BE2C (cell line): ENCODE results near the gene POU2F2.

ENCODE experiments used
- DNase-seq: peaks from one replicate; pipeline ENCODE4 v3.0.0-alpha.2; 2020
- H3K27me3 ChIP-seq: fragments of 250-450 bp; sonication (Bioruptor Pico); 2 replicates; pipeline ENCODE4 v1.5.1; 2020; ENCODE audit warnings: mild to moderate bottlenecking
- H3K36me3 ChIP-seq: fragments of 250-450 bp; sonication (Bioruptor Pico); 2 replicates; pipeline ENCODE4 v1.5.1; 2020; ENCODE audit warnings: mild to moderate bottlenecking
- H3K4me1 ChIP-seq: fragments of 250-450 bp; sonication (Bioruptor Pico); 2 replicates; pipeline ENCODE4 v1.5.1; 2020
- H3K4me3 ChIP-seq: 2 replicates; pipeline ENCODE4 v1.5.1; 2011; ENCODE audit warnings: low read depth, low read length
- H3K9me3 ChIP-seq: fragments of 250-450 bp; sonication (Bioruptor Pico); 2 replicates; pipeline ENCODE4 v1.5.1; 2020
- CTCF ChIP-seq: IDR thresholded peaks from 2 replicates; pipeline ENCODE4 v1.5.1; 2012; ENCODE audit warnings: mild to moderate bottlenecking, low read depth, low read length

Gene POU2F2

GRCh38 chr19:42091300-42091699 is 40.9 kb downstream of the POU2F2 start:
- TF ChIP-seq CTCF: no peak
- Histone ChIP-seq H3K4me1 (peaks cover 5% of the 10 kb centered on the region), H3K27me3 (no peaks in the 10 kb centered on the region), H3K4me3 (no peak overlapping the region), H3K36me3 (no peaks in the 10 kb centered on the region), H3K9me3 (no peaks in the 10 kb centered on the region)
- no peak for DNase-seq

GRCh38 chr19:42090672-42091071 is 41.6 kb downstream of the POU2F2 start:
- TF ChIP-seq CTCF: no peak
- Histone ChIP-seq H3K9me3 (no peaks in the 10 kb centered on the region), H3K4me3 (no peak overlapping the region), H3K4me1 (peaks cover 5% of the 10 kb centered on the region), H3K36me3 (no peaks in the 10 kb centered on the region), H3K27me3 (no peaks in the 10 kb centered on the region)
- DNase-seq: no peak

- Histone ChIP-seq H3K36me3 (no peaks in the 10 kb centered on the region), H3K4me3 (no peak overlapping the region), H3K4me1 (peaks cover 5% of the 10 kb centered on the region), H3K27me3 (no peaks in the 10 kb centered on the region), H3K9me3 (no peaks in the 10 kb centered on the region)
- TF ChIP-seq CTCF: no peak
- no peak for DNase-seq
Observed at GRCh38 chr19:42089772-42090171, 42.5 kb downstream of the POU2F2 start.

- H3K36me3 ChIP-seq: peaks cover 2% of the 10 kb centered on the region; the same call in 1 of the 2 replicates
- H3K9me3 ChIP-seq: no peaks in the 10 kb centered on the region
- H3K4me1 ChIP-seq: peaks cover 5% of the 10 kb centered on the region
- no peak for TF ChIP-seq CTCF
- H3K4me3 ChIP-seq: no peak overlapping the region
- DNase-seq: no peak
- no peaks in the 10 kb centered on the region for H3K27me3 ChIP-seq
Observed at GRCh38 chr19:42089191-42089750, 43.0 kb downstream of the POU2F2 start.

GRCh38 chr19:42088471-42089190 is 43.6 kb downstream of the POU2F2 start:
- Histone ChIP-seq H3K9me3 (no peaks in the 10 kb centered on the region), H3K36me3 (peaks cover 4% of the 10 kb centered on the region), H3K27me3 (no peaks in the 10 kb centered on the region), H3K4me3 (no peak overlapping the region), H3K4me1 (peaks cover 5% of the 10 kb centered on the region)
- no peak for TF ChIP-seq CTCF
- no peak for DNase-seq
